ENCODE data around the gene CTSW. TPM values are rescaled to one million over a fixed set of nuclear protein-coding genes. Genes with fewer than 3 reads are reported as not detected.

CTSW gene
- total RNA-seq, 1 experiment from 2014 or later, result not detected

- Mint-ChIP-seq H3K9me3 (ENCODE audit: unreplicated experiment) (no peaks in the 10 kb centered on the region), H3K27me3 (ENCODE audit: insufficient read depth, unreplicated experiment) (no peaks in the 10 kb centered on the region), H3K36me3 (ENCODE audit: insufficient read depth, unreplicated experiment) (peaks cover 20% of the 10 kb centered on the region), H3K27ac (ENCODE audit: low read depth, unreplicated experiment) (no peak overlapping the region), H3K4me3 (ENCODE audit: unreplicated experiment) (no peak overlapping the region), H3K4me1 (ENCODE audit: insufficient read depth, unreplicated experiment) (peaks cover 7% of the 10 kb centered on the region)
- no peak for DNase-seq (ENCODE audit: unreplicated experiment)
- no peak for TF ChIP-seq CTCF (IDR thresholded peaks at IDR 0.05; ENCODE audit: unreplicated experiment)
- ChIA-PET CTCF (interaction anchor here (0.8 to 4.5 kb wide), 4 partner anchors 10 to 153 kb away, joined by 3 to 41 read pairs (median 4); partner anchors contain the start of gene MUS81), POLR2A (interaction anchor here (1.2 to 4.6 kb wide), 5 partner anchors 10 to 286 kb away, joined by 3 to 57 read pairs (median 4); partner anchors contain the start of genes CCDC85B, CFL1, FIBP and MUS81)
- no TSS peak for BruUV-seq (replicated peaks)
- intact Hi-C loops (cut with micrococcal nuclease), result no loop called here
Measured at GRCh38 chr11:65869643-65870306, 9.9 kb upstream of the CTSW start.

GRCh38 chr11:65870307-65870658 is 9.4 kb upstream of the CTSW start:
- no peaks in the 10 kb centered on the region for H3K9me3 Mint-ChIP-seq (ENCODE audit: unreplicated experiment)
- no peaks in the 10 kb centered on the region for H3K27me3 Mint-ChIP-seq (ENCODE audit: insufficient read depth, unreplicated experiment)
- H3K4me3 Mint-ChIP-seq (ENCODE audit: unreplicated experiment), result no peak overlapping the region
- BruUV-seq (replicated peaks), result no TSS peak
- intact Hi-C loops (cut with micrococcal nuclease), result no loop called here
- no peak for DNase-seq (ENCODE audit: unreplicated experiment)
- ChIA-PET POLR2A (interaction anchor here (1.2 to 4.6 kb wide), 4 partner anchors 11 to 286 kb away, joined by 3 to 57 read pairs (median 15); partner anchors contain the start of genes CCDC85B, CFL1, FIBP and MUS81), CTCF (interaction anchor here (0.8 to 4.5 kb wide), 3 partner anchors 10 to 175 kb away, joined by 3 to 41 read pairs (median 7); partner anchors contain the start of gene MUS81)
- H3K4me1 Mint-ChIP-seq (ENCODE audit: insufficient read depth, unreplicated experiment), result peaks cover 7% of the 10 kb centered on the region
- H3K36me3 Mint-ChIP-seq (ENCODE audit: insufficient read depth, unreplicated experiment), result peaks cover 15% of the 10 kb centered on the region
- H3K27ac Mint-ChIP-seq (ENCODE audit: low read depth, unreplicated experiment), result no peak overlapping the region
- TF ChIP-seq CTCF (IDR thresholded peaks at IDR 0.05; ENCODE audit: unreplicated experiment), result no peak

GRCh38 chr11:65870706-65871681 is 8.6 kb upstream of the CTSW start:
- DNase-seq (ENCODE audit: unreplicated experiment), result no peak
- CTCF ChIA-PET, result interaction anchor here (1.3 to 4.5 kb wide), 4 partner anchors 11 to 174 kb away, joined by 4 to 41 read pairs (median 11); partner anchors contain the start of gene MUS81
- BruUV-seq (replicated peaks), result no TSS peak
- Mint-ChIP-seq H3K27ac (ENCODE audit: low read depth, unreplicated experiment) (no peak overlapping the region), H3K27me3 (ENCODE audit: insufficient read depth, unreplicated experiment) (no peaks in the 10 kb centered on the region), H3K9me3 (ENCODE audit: unreplicated experiment) (no peaks in the 10 kb centered on the region), H3K4me3 (ENCODE audit: unreplicated experiment) (no peak overlapping the region), H3K4me1 (ENCODE audit: insufficient read depth, unreplicated experiment) (peaks cover 7% of the 10 kb centered on the region), H3K36me3 (ENCODE audit: insufficient read depth, unreplicated experiment) (peaks cover 8% of the 10 kb centered on the region)
- TF ChIP-seq CTCF (IDR thresholded peaks at IDR 0.05; ENCODE audit: unreplicated experiment), result no peak
- intact Hi-C loops (cut with micrococcal nuclease), result no loop called here
- POLR2A ChIA-PET, result interaction anchor here (0.7 to 4.6 kb wide), 7 partner anchors 11 to 268 kb away, joined by 3 to 57 read pairs (median 4); partner anchors contain the start of genes CCDC85B, CFL1, FIBP and MUS81

All from MCF 10A (cell line).